Caki2 (cell line): Measurements from ENCODE around the gene TXNDC5. TPM values are rescaled to one million over a fixed set of nuclear protein-coding genes. Genes with fewer than 3 reads are reported as not detected.

ENCODE experiments used
- DNase-seq: peaks from one replicate; pipeline ENCODE4 v3.0.0-alpha.2; 2015; ENCODE audit warnings: low read depth
- in situ Hi-C: cut with HindIII; loops from 2 replicates; pipeline ENCODE4 v1.10.0; 2016; ENCODE audit warnings: low sequenced_read_pairs, low pct_unique_long_range_greater_than_20kb, mixed read lengths
- total RNA-seq: library from RNA; depleted of rRNA; stranded (reverse); fragments of >200 nt; shearing (Covaris generic); gene quantifications from 2 replicates; pipeline ENCODE4 v1.2.3, GENCODE V29; 2014; ENCODE audit warnings: low replicate concordance; rRNA removed

The TXNDC5 gene
- 503 and 527 TPM in 2 replicates for total RNA-seq

DNA sequence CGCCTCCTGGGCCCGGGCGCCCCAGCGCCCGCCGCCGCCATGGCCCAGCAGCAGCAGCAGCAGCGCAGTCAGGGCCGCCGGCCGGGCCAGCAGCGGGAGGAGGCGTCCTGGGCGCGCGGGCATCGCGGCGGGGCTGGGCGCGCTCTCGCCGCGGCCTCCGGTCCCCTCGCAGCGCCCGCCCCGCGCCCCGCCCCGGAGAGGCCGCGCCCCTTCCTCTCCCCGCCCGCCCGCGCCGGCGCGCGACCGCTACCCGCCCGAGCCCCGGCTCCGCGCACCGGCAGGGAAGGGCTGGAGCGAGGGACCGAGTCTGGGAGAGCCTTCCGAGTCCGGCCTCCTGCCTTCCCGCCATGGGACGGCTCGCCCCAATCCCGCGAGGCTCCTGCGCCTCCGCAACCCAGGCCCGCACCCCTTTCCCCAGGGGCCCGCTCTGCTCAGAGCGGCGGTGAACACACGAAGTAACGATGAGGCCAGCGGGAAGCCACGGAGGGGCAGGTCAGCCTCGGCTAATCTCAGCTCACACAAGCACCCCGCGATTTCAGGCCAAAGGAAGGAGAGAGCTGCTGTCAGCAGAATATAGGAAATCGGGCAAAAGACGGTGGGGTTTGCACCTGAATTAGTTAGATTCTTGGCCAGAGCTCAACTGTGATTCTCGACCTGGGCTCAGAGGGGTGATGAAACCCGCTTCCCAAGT lies at the start of gene TXNDC5:
TSS of gene TXNDC5 (minus strand) at position 135 of the 691 bp plus-strand sequence. CDS start at position 123, 12 bp downstream.
- peak; percentile 67 for DNase-seq
- in situ Hi-C loops, result no loop called here

DNA sequence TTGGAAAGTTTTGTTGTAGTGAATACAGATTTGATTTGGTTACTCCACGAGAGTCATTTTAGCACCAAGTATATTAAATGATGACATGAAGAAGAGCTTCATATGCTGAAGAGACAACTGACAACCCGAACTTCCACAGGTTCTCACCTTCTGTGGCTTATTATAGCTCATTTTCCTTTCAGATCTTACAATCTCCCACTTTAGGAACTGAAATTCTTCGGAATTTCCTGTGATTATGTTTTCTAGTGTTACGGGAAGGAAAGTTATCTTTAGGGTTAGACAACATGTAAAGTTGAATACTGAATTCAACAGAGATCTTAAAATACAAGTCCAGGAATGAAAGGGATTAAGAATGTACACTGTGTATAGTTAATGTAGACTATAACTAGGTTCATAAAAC lies 49.6 kb upstream of the TXNDC5 start:
- in situ Hi-C loops, result no loop called here
- no peak for DNase-seq

DNA sequence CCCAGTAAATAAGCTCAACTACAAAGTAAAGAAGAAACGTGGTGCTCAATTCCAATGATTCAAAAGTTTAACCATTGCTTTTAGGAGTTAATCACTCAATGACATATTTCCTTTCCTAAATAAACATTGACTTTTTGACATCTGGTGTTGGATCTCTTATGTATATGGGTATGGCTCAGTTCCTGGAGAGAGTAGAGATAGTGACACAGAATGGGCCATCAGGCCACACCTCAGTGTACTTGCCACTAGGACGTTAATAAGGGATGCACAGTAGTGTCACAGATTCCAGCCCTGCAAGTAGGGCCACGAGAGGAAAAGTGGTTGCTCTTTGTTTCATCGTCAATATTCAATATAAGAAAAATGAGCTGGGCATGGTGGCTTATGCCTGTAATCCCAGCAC lies 48.9 kb upstream of the TXNDC5 start:
- in situ Hi-C loops, result no loop called here
- no peak for DNase-seq

DNA sequence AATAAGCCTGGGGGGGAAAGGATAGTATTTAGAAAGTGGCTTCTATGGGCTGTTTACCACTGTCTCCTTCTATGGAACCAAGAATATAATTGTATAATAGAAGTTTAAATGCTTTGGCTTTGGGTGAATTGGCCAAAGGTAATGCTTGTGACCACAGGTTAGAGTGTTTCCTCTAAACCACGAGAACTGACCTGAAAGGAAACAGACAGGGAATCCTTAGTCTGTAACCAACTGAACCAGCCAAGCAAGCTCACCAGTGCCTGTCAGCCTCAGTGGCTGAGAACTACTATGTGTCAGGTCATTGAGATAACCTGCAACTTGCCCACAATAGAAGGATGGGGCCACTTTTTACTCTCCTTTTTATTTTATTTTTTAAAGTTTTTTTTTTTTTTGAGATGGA lies 47.9 kb upstream of the TXNDC5 start:
- in situ Hi-C loops, result no loop called here
- no peak for DNase-seq

DNA sequence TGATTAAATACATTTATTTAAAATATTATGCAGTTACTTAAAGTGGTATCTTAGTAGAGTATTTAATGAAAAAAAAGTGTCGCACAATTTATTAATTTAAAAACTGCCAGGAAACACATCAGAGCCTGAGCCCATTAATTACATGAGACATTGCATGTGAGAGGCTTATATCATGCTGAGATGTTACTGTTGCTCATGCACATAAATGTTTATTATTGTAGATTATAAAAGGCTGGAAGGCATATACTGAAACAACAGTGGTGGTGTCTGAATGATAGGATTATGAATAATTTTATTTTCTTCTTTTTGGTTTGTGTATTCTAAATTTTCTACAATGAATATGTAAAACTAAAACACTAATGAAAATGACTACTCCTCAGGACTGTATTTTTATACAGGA lies 45.7 kb upstream of the TXNDC5 start:
- no peak for DNase-seq
- in situ Hi-C loops, result no loop called here

DNA sequence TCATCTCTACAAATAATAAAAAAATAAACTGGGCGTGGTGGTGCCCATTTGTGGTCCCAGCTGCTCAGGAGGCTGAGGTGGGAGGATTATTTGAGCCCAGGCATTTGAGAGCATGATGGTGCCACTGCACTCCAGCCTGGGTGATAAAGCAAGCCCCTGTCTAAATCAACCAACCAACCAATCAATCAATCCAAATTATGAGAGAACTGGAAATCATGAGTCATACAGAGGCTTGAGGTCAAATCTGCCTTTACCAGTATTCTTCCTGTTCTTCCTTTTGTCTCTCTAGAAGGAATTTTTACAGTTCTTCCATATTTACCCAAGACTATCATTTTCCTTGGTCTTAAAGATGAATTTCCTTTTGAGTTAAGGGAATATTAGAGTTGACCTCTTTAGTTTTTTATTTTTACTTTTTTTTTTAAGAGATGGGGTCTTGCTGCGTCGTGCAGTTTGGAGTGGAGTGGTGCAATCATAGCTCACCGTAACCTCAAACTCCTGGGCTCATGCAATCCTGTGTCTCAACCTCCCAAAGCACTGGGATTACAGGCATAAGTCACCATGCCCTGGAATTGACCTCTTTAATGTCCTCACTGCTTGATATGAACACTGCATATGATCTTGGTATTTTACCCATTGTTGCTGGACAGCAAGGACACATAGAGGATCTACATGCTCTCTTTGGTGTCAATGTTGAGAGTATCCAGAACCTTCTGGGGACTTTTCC lies 44.1 kb upstream of the TXNDC5 start:
- DNase-seq, result no peak
- in situ Hi-C loops, result no loop called here

DNA sequence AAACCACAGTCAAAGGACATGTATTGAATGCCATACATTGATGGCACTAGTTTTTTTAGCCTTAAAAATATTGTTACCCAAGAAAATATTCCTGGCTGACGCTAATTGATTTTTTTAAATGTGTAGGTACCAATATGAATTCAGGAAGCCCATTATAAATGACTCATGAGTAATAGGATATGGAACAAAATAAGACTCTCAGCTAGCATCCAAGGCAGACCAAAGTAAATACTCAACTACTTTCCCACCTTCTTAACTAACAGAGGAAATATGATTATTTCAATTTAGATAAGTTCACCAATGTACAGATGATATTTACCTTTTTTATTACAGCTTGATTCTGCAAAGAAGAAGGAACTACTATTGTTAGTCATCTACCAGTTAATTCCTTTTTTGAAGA lies 43.2 kb upstream of the TXNDC5 start:
- in situ Hi-C loops, result no loop called here
- no peak for DNase-seq

DNA sequence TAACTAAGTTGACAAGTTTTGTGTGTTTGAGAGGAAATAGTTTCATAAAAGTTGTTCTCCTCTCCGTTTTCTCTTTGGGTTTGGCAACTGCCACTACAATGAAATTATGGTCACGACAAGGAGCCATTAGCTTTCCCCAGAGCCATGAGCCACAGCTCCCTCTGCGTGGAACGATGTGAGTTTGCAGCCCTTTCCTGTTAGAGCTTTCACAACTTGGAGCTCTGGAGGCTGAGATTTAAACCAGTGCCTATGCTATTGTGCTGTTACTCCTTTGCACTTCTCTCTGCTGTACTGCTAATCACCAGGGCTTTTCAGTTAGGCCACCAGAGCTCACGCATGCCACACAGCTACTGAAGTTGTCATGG lies 29.3 kb upstream of the TXNDC5 start:
- DNase-seq, result no peak
- in situ Hi-C loops, result no loop called here

DNA sequence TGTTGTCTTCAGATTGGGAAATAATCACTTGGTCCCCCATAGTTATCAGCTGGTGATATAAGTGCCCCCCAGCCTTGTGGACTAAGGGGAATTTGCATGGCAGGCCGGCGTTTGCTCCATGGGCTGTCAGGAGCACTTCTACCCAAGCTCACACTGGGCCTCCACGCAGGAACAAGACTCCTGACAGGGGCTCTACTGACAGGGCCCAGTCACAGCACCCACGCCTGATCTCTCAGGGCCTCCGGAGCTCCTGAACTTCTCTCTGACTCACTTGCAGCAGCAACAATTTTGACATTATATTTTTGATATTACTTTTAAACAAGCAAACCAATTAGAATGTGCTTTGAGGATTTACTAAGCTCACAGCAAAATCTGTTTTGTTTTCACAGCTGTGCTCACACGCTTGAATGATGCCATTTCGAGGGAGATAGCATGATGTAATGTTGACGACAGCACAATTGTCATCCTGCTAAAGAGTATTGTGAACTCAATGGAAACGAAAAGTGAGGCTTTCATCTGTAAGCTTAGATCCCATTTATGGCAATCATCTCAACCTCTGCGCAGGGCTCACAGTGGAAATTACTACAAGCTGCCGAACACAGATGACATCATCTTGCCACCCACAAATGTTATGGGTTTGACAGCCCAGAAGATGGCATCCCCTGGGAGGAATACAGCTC lies 28.7 kb upstream of the TXNDC5 start:
- in situ Hi-C loops, result no loop called here
- no peak for DNase-seq

DNA sequence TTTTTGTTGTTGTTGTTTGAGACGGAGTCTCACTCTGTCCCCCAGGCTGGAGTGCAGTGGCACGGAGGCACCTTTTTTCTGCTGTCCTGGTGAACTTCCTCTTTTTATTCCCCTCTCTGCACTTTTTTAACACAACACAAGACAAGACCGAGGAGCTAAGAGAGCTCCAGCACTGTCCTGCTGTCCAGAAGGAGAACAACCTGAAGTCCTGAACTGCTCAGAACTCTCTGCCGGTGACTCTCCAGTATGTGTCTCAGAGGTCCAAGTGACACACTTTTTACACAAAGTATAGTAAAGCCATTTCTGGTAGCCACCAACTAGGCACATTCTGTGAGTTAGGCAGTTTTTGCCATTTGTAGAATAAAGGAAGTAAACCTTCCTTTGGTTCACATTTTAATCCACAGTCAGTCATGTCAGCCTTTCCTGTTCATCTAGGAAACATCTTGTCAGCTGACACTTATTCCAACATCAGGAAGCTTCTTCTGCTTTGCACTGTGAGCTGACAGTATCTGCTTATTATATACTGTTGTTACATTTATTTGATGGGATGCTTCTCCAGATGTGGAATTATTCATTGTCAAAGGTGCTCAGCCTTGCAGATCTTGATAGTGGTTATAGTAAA lies 28.1 kb upstream of the TXNDC5 start:
- no peak for DNase-seq
- in situ Hi-C loops, result no loop called here

DNA sequence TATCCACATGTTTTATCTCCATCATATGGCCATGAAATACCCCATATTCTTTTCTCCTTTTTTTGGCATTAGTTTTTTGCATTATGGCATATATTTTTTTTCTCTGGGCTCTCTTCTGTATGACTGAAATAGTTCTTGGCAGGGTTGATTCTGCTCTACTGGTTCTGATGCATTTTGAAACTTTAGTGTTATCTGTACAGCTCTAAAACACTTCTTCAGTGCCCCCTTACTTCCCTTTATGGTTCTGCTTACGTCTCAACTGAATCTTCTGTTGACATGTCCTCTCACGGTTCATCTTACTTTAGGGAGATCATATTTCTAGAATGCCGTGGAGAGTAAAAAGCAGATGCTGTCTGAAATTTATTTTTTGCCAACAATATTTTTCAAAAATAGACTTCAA lies 23.2 kb upstream of the TXNDC5 start:
- in situ Hi-C loops, result no loop called here
- no peak for DNase-seq

DNA sequence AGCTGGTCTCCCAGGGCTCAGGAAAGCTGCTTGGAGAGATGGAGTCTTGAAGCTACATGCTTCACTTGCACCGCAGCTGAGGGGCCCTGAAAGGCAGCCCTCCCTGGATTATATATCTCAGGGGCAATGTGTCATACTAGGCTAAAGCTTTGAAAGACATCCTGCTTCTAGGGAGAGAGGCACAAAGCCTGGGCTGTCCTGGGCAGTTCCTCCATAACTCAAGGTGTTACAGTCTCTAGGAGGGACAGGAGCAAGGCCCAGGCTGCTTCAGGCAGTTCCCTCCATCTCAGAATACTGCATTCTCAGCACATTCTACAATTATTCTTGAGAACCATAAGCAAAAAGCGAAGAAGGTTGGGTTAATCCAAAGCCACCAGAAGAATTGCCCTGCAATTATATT lies 22.0 kb upstream of the TXNDC5 start:
- in situ Hi-C loops, result no loop called here
- no peak for DNase-seq

DNA sequence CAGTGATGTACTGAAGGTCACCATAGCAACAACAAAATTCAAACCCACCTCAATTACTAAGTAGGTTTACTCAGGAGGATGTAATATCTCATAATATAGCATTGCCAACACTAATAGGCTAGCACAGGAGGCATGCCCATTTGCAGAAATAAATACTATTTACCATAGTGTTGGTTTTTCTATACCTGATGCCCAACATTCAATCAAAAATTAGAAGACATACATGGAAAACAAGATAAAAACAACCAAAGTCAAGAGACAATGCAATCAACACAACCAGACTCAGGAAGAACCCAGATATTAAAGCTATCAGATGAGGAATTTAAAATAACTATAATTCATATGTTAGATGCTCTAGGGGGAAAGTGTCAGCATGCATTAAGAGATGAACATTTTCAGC lies 14.3 kb upstream of the TXNDC5 start:
- in situ Hi-C loops, result no loop called here
- no peak for DNase-seq

DNA sequence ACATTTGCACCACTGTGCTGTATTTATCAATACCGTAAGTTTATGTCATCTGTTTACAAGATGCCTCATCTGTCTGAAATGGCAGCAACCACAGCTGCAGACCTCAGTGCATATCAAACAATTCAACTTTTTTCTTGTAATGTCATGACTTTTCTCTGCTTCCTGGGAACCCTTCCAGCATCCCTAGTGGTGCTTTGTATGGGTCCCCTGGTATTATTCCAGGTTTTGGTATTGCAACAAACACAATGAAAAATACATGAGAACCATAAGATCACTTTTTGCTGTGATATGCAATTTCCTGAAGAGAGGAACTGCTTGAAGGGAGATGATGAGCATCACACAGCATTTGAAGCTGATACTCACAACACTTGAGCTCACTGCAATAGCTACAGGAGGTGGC lies 12.0 kb upstream of the TXNDC5 start:
- in situ Hi-C loops, result no loop called here
- no peak for DNase-seq

DNA sequence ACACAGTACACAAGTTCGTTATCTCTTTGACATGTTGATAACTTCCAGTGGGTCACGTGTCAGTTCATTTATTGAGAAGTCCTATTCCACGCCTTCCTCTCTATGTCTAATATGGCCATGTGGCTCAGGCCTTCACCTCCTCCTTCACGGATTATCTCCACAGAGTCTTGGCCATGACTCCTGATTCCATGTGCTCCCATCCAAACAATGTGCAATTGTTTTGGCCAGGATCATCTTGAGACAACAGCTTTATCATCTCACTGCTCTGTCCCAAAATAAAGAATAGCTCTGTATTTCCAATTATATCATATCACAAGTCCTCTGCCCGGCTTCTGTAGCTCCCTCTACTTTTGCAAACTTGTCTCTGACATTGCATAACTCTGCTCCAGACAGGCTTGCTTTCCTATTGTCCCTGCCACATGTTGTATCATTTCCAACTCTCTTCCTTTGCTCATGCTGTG lies 11.1 kb upstream of the TXNDC5 start:
- no peak for DNase-seq
- in situ Hi-C loops, result no loop called here

DNA sequence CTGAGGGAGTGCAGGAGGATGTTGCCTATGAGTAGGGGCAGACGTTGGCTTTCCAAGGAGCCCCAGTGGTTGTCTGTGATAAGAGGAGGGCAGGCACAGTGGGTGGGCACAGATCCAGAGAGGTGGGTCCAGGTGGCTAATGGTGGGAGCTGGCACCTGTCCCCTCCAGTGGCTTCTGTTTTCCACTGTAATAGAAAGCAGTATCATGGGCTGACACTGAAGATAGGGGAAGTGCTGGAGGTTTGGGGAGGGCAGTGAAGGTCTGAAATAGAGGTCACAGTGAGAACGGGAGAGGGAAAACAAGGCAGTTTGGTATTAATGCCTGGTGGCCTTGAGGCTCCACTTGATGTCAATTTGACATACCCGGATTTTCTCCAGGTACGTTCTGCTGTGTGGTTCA lies 10.5 kb upstream of the TXNDC5 start:
- no peak for DNase-seq
- in situ Hi-C loops, result no loop called here

DNA sequence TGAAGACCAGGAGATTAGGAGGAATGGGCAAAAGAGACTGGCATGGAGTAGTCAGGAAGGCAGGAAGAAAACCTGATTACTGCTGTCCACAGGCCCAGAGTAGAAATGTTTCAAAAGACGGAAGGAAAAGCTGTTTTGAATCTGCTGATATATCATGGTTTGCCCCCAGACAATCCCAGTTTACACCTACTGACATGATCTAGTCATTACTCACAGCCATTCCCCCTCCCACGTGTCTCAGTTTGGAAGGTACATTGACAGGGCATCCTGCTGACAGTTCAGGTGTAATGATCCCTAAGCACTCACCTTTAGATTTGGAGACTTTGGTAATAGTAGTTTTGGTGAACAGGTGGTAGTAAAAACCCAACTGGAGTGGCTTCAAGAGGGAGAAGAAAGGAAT lies 9.8 kb upstream of the TXNDC5 start:
- in situ Hi-C loops, result no loop called here
- DNase-seq, result no peak

DNA sequence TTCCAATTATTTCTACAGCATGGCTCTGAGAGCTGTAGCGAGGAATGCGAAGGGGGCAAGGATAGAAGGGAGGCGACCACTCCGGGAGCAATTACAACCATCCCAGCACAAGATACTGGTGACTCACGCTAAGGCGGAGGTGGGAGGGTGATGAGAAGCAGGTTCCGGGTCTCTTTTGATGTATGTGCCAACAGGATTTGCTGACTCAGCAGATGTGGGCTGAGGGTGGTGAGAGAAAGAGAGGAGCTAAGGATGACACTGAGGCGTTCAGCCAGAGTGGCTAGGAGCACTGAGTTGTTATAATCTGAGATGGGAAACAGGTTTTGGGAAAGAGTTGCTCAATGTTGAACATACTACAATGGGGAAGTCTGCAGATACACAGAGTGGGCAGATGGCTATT lies 9.3 kb upstream of the TXNDC5 start:
- in situ Hi-C loops, result no loop called here

DNA sequence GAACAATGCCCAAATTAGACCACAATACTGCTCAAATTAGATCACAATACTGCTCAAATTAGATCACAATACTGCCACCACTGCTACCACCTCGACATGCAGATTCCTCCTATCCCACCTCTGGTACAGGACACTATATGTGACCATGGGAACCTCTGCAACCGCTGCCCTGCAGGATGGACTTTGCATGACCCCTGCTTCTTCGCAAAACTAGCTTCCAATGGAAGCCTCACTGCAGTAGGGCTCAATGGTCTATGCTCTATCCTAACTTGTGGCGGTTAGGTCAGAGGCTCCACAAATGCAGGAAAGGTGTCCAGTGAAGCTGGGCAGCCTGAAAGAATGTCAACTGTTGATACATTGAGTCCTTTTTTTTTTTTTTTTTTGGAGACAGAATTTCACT lies 7.8 kb upstream of the TXNDC5 start:
- DNase-seq, result no peak
- in situ Hi-C loops, result no loop called here

More for the DNA sequence above, 9.3 kb upstream of the TXNDC5 start:
- DNase-seq, result no peak
